ENCODE results near the gene SNCB. TPM values are rescaled to one million over a fixed set of nuclear protein-coding genes. Genes with fewer than 3 reads are reported as not detected.

Gene SNCB
- total and polyA plus RNA-seq, 2 of the 13 experiments (the other 11 are each of a cell fraction or from before 2014, with no cell fraction given), result not detected

- TF ChIP-seq MXI1 (IDR thresholded peaks at IDR 0.05; ENCODE audit: borderline replicate concordance, low read depth, low read length) (peak; percentile 57; the same call in 1 of the 3 replicates), ATF7-NPFF (CRISPR knock-in tag; IDR thresholded peaks at IDR 0.05; ENCODE audit: low read depth) (peak; percentile 14; the same call in 1 of the 2 replicates), ZNF446 (CRISPR knock-in tag; IDR thresholded peaks at IDR 0.05) (0 out of 2 replicates have a peak, but pooled peaks have one; percentile 60), POGZ (CRISPR knock-in tag; IDR thresholded peaks at IDR 0.05) (no peak), KLF12 (CRISPR knock-in tag; IDR thresholded peaks at IDR 0.05; ENCODE audit: borderline replicate concordance) (0 out of 2 replicates have a peak, but pooled peaks have one; percentile 16), AGO2 (optimal IDR thresholded peaks at IDR 0.05; ENCODE audit: low read depth, low read length) (no peak), ARID4A (CRISPR knock-in tag; IDR thresholded peaks at IDR 0.05; ENCODE audit: borderline replicate concordance) (peak; percentile 44; the same call in 1 of the 2 replicates), MXD4 (CRISPR knock-in tag; IDR thresholded peaks at IDR 0.05) (0 out of 2 replicates have a peak, but pooled peaks have one; percentile 24), GATAD1 (CRISPR knock-in tag; IDR thresholded peaks at IDR 0.05) (no peak), RAD21 (CRISPR knock-in tag; IDR thresholded peaks at IDR 0.05) (no peak), SIX1 (CRISPR knock-in tag; IDR thresholded peaks at IDR 0.05; ENCODE audit: borderline replicate concordance) (no peak), GTF2F1 (IDR thresholded peaks at IDR 0.05; ENCODE audit: low read length) (no peak), MTA1 (CRISPR knock-in tag; IDR thresholded peaks at IDR 0.05; ENCODE audit: borderline replicate concordance) (no peak), ZNF563 (CRISPR knock-in tag; IDR thresholded peaks at IDR 0.05) (peak; percentile 41; the same call in 1 of the 2 replicates), ZNF777 (CRISPR knock-in tag; IDR thresholded peaks at IDR 0.05) (peak; percentile 95), MAX (IDR thresholded peaks at IDR 0.05) (peak; percentile 50; the same call in 1 of the 2 replicates), GABPB1 (CRISPR knock-in tag; IDR thresholded peaks at IDR 0.05) (peak; percentile 60; the same call in 1 of the 2 replicates), ZFP82 (CRISPR knock-in tag; IDR thresholded peaks at IDR 0.05; ENCODE audit: borderline replicate concordance) (no peak), ZNF687 (CRISPR knock-in tag; IDR thresholded peaks at IDR 0.05) (peak; percentile 45; the same call in 1 of the 2 replicates)
These were observed 20.5 kb downstream of the SNCB start, which contains the start of gene GPRIN1 (continued) for GRCh38 chr5:176609724-176610434.
